HG02852 (cell line): Measurements from ENCODE around the gene CLK2.
"Not testable (repeated sequence)": the region's sequence is repeated elsewhere in the genome, so short reads cannot be mapped to it uniquely, and the experiment has no call there.

ENCODE experiments used
- ATAC-seq: cut with Tn5 transposase; IDR thresholded peaks from one replicate; pipeline ENCODE4 v1.9.1; 2021; ENCODE audit warnings: mild to moderate bottlenecking, moderate library complexity; ENCODE audit not compliant: unreplicated experiment

The CLK2 gene

GRCh38 chr1:155244368-155245162, 28.7 kb downstream of the CLK2 start:
- ATAC-seq: peak; percentile 83

- ATAC-seq: no peak
Measured at GRCh38 chr1:155242805-155243358, 30.4 kb downstream of the CLK2 start.

GRCh38 chr1:155241841-155242264, 31.5 kb downstream of the CLK2 start:
- ATAC-seq: no peak

- no peak for ATAC-seq
Measured at GRCh38 chr1:155241069-155241679, 32.1 kb downstream of the CLK2 start.

GRCh38 chr1:155236451-155236850, 36.9 kb downstream of the CLK2 start:
- ATAC-seq: no peak

- ATAC-seq: not testable (repeated sequence)
Measured at GRCh38 chr1:155235375-155235774, 37.9 kb downstream of the CLK2 start.

GRCh38 chr1:155233502-155233901, 39.8 kb downstream of the CLK2 start:
- not testable (repeated sequence) for ATAC-seq

- not testable (repeated sequence) for ATAC-seq
Measured at GRCh38 chr1:155232001-155232978, 41.0 kb downstream of the CLK2 start.

- ATAC-seq: not testable (repeated sequence)
Measured at GRCh38 chr1:155231302-155231701, 42.0 kb downstream of the CLK2 start.

GRCh38 chr1:155228096-155228427, 45.2 kb downstream of the CLK2 start:
- no peak for ATAC-seq

GRCh38 chr1:155227261-155228095, 45.8 kb downstream of the CLK2 start:
- peak; percentile 91 for ATAC-seq

- ATAC-seq: no peak
Measured at GRCh38 chr1:155226910-155227260, 46.4 kb downstream of the CLK2 start.

- ATAC-seq: no peak
Measured at GRCh38 chr1:155226188-155226909, 47.0 kb downstream of the CLK2 start.

- not testable (repeated sequence) for ATAC-seq
Measured at GRCh38 chr1:155225404-155225759, 47.9 kb downstream of the CLK2 start.

GRCh38 chr1:155223047-155223446, 50.3 kb downstream of the CLK2 start:
- no peak for ATAC-seq

GRCh38 chr1:155220211-155220965, 52.9 kb downstream of the CLK2 start:
- ATAC-seq: not testable (repeated sequence)

- no peak for ATAC-seq
Measured at GRCh38 chr1:155219592-155220031, 53.7 kb downstream of the CLK2 start.

GRCh38 chr1:155218854-155219591, 54.3 kb downstream of the CLK2 start:
- ATAC-seq: no peak
